Measurements from ENCODE around the gene RBBP8NL.
"Not testable (repeated sequence)": the region's sequence is repeated elsewhere in the genome, so short reads cannot be mapped to it uniquely, and the experiment has no call there.

The RBBP8NL gene

DNA sequence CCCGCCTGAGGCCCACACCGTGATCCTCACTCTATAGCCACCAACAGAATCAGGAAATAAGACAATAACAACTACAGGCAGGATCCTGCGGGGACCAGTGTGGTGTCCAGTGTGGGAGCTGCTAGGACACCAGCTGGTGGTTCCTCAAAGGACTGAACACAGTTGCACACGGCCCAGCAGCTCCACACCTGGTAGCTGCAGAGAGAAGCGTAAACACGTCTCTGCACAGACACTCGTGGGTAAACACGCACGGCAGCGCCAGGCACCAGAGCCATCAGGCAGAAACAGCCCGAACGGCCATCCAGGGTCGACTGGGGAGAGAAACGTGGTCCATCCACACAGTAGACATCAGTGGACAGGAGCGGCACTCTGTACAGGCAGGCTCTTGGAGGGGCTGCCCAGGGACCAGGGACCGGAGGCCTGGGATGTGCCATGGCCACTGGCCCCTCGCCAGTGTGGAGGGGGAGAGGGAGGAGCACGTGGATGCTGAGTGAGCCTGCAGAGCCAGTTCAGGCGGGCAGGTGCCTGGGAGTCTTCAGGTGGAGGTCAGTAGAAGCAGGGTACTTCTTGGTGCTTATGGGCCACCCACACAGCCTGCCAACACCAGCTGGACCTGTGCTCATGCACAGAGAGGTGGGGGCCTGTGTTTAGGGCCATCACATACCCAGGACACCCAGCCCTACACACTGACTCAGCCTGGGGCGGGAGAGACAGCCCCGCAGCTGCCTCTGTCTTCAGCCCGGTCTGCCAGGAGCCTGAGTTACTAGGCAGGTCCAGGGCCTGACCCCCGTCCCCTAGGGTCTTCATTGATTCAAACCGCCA is 52.8 kb downstream of the RBBP8NL start:
- DNase-seq (ENCODE audit: low read depth in 2 of 2) = no peak

DNA sequence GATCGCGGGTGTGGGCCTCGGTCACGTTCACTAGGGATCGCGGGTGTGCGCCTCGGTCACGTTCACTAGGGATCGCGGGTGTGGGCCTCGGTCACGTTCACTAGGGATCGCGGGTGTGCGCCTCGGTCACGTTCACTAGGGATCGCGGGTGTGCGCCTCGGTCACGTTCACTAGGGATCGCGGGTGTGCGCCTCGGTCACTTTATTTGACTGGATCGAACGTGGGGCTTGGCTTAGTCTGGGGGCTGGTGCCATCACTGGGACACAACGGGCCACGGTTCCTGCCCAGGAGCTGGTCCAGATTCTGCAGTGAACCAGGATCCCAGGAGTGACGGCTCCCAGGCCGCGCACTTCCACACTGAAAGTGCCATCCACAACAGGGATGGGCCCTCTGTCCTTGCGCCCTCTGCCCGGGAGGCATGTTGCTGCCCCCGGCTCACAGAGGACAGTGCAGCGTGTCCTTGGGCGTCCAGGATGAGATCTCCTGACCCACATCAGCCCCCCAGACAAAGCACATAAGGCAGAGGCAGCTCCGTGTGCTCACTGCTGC is 53.6 kb downstream of the RBBP8NL start:
- not testable (repeated sequence) for DNase-seq (ENCODE audit: low read depth in 2 of 2)

DNA sequence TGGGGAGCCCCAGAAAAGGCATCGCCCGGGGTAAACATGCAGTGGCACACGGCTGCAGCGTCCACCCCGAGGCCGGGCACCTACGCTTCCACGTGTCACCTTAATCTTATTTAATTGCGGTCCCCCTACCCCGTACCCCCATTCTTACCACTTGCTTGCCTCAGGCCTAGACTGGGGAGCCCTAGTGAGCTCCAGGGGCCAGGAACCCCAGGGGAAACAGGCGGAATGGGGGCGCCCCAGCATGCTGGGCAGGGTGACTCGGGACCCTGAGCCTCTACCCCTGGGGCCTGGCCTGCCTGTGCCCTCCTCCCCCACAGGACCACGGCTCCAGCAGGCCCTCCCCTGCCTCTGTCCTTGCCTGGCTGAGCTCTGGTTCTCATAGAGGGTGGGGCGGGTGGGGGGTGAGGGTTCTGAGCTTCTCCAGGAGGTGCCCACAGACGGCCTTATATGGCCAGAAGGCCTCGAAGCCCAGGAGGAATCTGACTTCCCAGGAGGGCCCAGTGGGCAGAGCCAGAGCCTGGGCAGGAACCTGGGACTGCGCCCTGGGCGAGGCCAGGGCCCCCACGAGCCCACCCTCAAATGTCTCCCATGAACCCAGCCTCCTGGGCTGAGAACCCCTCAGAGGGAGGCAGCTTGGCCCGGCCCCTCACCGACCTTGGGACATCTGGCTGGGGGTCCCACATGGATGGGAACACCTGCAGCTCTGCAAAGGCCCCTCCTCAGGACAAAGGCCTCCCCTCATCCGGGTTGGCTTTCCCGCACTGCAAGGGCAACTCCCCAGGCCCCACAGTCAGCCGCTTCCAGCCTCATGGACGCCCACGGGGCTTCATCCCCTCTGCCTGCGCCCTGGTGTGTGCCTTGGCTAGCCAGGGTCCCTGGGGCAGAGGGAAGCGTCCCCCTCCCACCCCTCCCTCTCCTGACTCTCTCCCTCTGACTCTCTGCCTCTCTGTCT is 55.0 kb downstream of the RBBP8NL start:
- DNase-seq (ENCODE audit: low read depth in 2 of 2) = no peak

DNA sequence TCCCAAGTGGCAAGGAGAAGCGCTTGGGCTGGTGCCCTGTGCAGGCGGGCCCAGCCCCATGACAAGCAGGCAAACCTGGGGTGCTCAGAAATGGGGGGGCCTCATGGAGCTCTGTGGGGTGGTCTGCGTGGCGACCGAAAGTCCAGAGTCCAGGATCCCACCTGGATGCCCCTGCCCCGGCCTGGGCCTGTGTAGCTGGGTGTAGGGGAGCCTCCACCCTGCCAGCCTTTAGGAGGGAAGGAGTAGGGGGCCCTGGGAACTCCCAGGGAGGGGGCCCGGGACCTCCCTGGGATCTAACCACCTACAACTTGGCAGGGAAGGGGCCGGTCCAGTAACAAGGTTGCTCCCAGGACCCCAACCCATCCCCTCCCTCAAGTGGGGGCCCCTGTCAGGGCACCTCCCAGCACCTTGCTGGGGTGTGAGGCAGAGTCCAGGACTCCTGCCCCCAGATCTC is 55.7 kb downstream of the RBBP8NL start:
- DNase-seq (ENCODE audit: low read depth in 2 of 2) = no peak

DNA sequence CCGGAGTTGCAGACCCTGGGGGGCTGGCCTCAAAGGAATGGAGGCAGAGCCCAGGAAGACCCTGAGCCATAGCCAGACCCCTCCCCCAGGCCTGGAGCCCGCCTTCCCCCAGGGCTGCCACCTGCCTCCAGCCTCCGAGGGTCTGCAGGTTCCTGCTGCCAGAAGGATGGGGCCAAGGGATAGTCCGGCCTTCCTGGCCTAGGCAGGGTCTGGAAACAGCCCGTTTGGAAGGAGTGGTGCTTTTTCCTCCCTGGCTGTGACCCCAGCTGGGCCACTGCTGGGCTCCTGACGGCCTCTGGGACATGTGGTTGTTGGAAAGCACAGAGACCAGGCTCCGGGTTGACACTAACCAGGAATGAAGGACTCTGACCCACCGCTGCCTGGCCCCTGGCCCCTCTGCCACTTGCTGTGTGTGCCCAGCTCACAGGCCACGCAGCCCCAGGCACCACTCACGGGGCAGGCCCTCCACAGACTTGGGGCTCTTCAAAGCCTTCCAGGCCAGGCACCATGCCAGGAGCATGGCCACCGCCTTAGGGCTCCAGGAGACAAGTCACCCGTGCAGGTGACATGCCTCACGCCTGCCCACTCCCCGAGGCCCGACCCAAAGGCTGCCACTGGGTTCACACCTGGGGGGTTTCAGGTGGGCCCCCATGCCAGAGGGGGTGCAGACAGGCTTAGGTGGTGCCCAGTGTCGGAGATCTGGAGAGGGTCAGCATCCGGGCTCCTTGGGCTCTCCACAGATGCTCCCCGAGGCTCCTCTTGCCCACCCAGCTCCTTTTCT is 56.3 kb downstream of the RBBP8NL start:
- no peak for DNase-seq (ENCODE audit: low read depth in 2 of 2)

DNA sequence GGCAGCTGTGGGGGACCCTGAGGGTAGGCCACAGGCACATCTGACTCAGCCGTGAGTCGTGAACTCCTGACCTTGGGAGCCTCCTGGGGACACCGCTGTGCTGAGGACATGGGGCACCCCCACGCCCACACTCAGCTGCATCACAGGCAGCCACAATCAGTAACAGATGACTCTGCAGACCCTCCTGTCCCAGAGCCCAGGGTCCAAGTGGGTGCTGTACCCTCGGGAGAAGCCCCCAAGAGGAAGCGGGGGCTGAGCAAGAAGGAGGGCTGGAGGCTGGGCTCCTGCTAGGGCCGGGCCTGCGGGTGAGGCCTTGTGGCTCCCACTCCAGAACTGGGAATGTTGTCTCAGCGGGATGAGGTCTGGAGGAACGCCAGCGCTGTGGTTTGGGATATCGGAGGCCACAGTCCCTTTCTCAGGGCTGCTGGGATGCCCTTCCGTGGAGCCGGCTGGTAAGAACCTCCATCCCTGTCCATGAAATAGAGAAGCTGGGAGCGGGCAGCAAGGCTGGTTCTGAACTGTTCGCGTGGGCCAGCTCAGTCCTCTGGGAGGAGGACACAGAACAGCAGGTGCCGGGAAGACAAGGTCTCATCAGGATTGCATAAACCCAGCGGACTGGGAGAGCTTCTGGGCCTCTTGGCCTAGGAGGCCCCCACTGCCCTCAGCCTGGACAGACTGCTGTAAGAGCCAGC is 57.1 kb downstream of the RBBP8NL start:
- no peak for DNase-seq (ENCODE audit: low read depth in 2 of 2)

DNA sequence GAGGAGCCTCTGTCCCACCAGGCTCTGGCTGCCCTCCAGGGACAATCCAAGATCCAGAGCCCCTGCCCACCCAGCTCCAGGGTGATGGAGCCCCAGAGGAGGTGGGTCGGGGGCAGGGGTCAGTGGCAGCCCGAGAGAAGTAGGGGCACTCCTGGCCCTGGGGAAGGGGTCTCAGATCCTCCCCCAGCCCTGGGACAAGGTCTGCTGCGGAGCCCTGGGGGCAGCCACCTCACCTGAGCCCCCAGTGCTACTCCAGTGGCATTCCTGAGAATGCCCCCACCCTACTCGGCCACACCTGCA is 57.6 kb downstream of the RBBP8NL start:
- no peak for DNase-seq (ENCODE audit: low read depth in 2 of 2)

DNA sequence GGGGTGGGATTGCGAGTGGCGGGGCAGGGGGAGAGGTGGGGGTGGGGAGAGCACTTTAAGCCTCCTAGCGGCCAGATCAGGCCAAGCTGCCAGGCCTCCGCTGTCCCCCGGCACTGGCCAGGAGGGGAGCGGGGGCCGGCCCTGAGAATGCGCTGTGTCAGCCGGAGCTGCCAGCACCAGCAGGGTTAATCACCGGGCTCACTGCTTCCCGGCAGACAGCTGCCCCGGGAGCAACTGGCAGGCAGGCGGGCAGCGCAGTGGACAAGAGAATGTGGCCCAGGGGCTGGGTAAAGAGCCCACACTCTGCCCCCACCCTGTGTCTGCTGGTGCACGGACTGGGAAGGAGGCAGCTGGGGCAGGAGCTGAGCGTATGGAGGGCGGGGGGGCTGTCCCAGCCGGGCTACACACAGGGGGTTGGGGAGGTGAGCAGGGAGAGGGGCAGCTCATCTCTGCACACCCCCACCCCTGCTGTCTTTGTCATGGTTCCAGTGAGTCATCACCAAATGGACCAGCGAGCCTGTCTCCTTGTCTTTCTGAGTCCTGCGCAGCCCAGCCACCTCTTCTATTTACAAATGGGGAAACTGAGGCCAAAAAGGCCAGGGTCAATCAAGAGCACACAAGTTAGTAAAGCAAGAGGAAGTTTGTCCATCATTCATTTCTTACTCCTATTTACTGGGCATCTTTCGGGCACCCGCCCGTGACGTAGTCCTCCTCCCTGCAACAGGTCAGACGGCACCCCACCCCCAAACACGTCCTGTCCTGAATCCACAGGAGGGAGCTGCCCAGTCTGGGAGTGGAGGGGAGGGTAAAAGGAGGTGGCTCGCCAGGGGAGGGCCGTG is 58.1 kb downstream of the RBBP8NL start:
- no peak for DNase-seq (ENCODE audit: low read depth in 2 of 2)

DNA sequence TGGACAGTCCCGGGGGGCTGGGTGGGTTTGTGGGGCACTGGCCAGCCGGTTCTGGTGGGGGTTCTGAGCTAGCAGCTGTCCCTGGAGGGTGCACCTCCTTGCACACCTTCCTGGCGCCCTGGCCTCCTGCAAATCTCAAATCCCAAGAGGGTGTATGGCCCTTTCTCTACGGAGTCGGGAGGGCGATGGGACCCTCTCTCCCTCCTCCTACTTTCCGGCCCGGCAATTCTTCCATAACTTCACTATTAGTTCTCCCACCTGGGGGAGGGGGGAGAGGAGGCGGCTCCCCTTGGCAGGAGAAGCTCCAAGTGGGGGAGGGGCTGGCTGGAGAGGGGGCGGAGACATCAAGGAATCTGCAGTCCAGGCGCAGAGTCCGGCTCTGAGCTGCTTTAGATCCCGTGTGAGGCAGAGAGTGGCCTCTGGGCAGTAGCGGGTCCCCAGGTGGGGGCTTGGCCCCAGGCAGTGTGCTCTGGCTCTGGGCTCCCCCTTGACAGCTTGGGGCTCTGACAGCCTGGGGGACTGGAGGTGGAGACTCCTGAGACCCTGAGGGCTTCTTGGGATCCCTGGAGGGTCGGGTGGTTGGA is 58.9 kb downstream of the RBBP8NL start:
- no peak for DNase-seq (ENCODE audit: low read depth in 2 of 2)

DNA sequence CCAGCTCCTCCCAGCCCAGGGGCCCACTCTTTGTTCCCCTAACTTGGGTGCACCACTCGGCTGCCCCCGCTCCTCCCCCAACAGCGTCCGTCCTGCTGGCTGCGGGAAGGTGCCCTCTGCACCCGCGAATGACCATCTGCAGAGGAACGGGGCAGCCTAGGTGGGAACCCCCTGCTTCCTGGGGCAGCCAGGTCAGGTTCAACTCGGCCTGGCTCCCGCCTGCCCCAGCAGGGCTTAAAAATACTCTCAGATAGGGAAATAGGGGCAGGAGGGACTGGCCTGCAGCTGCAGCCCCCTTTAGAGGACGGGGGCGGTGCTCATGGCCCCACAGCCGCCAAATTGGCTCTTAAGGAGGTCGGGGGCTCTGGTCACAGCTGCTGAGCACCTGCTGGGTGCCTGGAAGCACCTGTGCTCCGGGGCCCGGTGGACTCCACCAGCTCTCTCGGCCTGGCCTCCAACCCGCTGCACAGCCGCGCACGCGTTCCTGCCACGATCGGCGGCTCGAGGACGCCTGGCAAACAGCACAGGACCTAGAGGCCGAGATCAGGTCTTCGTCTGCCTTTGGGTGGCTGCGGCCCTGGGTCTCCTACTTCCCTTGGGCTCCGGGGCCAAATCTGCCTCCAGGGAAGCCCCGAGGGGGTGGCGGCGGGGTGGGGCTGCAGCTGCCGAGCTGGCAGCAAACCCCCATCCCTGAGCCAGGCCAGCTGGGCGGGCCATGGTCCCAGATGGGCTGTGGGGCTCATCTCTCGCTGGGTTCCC is 59.5 kb downstream of the RBBP8NL start:
- no peak for DNase-seq (ENCODE audit: low read depth in 2 of 2)

DNA sequence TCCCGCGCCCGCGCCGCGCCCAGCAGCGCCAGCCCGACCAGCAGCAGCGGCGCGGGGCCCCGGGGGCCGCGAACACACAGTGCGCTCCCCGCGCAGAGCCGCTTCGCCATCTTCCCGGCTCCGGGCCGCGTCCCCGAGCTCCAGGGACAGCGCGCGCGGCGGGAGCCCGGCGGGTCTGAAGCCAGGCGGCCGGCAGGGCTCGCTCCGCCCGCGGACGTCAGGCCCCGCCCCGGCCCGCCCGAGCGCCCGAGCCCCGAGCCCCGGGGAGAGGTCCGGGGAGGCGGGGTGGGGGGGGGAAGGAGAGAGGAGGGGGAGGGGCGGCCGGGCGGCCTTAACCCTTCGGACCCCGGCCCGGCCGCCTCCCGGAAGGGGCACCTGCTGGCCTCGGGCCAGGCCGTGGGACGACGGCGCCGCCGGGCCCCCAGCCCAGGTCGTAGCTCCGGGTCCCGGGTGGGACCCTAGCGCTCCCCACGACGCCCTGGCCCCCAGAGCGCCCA is 60.2 kb downstream of the RBBP8NL start, which contains the start of gene LAMA5:
LAMA5 (minus strand) TSS at position 177 of the 497 bp plus-strand sequence; CDS start at position 110, 67 bp downstream.
- no peak for DNase-seq (ENCODE audit: low read depth in 2 of 2)

DNA sequence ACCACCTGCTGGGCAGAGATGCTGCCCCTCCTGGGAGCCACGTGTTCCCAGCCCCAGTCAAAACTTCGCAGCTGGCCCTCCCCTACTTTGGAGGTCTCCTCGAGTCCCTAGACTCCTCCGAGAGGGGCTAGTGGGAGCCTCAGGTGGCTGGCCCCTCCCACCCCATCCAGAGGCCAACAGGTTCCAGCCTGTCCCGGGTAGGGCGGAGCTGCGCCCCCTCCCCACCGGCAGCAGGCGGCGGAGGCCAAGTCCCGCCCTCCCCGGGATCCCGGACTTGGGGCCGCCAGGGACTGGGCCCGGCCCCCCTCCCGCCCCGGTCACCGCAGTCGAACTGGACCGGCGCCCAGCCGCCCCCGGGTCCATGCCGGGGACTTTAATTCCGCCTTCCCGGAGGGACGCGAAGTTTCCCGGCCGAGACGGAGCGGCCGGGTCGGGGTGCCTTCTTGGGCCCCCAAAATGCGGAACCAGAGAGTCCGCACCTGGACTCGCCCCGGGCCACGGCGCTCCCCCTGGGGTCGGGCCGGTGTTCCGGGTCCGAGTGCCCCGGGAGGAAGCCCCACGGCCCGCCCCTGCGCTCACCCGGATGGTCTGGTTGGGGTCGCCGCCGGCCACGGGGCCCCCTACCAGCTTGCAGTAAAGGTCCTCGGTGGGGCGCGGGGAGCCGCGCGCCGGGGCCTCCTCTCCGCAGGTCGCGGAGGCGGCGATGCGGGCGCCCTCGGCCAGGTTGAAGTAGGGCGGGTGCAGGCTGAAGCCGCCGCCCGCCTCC is 60.8 kb downstream of the RBBP8NL start:
- no peak for DNase-seq (ENCODE audit: low read depth in 2 of 2)

DNA sequence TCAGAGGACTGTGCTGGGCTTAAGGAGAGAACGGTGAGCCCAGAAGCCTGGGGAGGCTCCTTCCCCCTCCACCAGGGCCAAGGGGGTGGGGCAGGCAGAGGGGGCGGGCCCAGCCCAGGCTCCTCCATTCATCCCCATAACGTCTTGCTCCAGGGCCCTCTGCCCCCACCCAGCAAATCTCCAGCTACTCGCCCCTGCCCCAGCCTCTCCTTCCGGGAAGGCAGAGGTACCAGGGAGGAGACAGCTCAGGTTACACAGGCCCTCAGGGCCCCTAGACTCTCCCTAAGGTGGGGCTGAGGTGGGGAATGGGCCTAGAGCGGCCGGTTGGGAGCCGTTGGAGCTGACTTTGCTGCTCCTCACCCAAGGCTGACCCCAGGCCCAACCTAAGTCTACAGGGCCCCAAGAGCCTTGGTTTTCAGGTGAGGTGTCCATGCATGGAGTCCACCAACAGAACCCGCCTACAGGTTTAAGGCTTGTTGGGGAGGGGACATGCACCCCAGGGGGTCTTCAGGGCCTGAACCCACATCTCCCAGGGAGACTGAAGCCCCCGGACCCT is 61.4 kb downstream of the RBBP8NL start:
- no peak for DNase-seq (ENCODE audit: low read depth in 2 of 2)

DNA sequence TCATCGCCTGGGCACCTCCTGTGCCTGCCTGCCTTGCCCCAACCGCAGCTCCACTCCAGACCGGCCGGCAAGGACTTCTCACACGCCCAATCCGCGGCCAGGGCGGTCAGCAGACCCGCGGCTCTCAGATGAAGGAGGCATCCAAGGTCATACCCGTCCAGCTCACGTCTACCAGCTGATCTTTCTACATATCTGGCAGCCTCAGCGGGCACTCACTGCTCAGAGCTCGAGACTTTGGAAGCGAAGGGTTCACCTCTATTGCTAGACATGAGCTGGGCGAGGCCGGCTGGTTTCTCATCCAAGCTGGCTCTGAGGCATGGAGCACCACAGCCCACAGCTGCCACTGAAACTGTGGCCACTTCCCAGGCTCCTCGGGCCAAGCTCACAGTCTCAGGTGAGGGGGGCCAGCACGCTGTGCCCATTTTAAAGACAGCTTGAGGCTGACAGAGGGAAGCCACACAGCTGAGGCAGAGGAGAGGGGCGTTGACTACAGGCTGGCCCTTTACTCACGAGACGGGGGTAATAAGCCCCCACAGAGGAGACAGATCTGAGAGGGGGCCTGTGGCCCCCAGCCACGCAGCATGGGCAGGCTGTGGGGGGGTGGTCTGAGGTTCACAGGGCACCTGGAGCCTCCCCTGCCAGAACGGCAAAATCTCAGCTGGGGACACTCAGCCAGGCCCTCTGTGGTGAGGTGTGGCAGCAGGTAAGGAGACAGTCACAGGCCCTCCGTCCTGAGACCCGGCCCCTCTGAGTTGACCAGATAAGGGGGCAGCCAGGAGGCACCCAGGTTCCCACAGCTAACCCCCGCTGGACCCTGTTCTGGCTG is 62.2 kb downstream of the RBBP8NL start:
- no peak for DNase-seq (ENCODE audit: low read depth in 2 of 2)

DNA sequence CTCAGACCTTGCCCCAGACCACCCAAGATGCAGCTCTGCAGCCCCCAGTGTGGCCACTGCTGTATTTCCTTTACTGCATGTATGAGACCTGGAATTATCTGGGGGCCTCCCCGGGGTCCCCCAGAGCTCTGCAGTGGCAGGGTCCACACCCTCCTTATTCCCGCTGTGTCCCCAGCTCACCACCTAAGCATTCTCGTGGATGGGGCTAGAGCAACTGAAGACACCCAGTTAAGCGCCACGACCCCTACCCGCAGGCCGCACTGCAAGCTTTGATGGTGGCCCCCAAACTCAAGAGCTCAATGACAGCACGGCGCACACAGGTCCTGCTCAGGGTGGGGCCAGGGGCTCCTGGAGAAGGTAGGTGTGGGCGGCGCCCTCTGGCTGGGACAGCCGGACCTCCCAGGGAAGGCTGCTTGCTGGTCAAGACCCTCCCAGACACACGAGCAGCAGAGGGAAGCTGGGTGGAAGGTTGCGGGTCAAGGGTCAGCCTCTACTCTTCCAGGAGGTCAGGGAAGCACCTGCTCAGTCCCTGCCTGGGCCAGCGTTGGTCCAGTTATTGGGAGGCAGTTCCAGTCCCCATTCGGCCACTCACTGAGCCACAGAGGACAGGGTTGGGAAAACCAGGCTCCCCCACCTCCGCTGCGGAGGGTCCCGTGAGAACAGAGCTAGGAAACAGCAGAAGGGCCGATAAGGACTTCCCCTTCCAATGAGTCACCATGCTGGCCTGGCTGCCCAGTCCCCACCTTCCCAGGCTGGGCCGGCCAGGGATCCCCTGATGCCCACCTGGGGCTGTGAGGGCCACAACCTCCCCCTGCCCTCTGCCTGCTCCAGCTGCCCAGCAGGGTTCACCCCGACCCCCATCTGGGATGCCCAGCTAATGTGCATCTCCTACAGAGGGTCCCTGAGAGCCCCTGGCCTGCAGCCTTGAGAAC is 63.2 kb downstream of the RBBP8NL start:
- DNase-seq (ENCODE audit: low read depth in 2 of 2) = no peak
